GM18526 (cell line): ENCODE results near the gene F3.

ENCODE experiments used
- POLR2A ChIP-seq: IDR thresholded peaks from 3 replicates; pipeline ENCODE4 v1.6.1; 2011; ENCODE audit not compliant: insufficient read length; ENCODE audit errors: extremely low read depth

F3 gene

DNA sequence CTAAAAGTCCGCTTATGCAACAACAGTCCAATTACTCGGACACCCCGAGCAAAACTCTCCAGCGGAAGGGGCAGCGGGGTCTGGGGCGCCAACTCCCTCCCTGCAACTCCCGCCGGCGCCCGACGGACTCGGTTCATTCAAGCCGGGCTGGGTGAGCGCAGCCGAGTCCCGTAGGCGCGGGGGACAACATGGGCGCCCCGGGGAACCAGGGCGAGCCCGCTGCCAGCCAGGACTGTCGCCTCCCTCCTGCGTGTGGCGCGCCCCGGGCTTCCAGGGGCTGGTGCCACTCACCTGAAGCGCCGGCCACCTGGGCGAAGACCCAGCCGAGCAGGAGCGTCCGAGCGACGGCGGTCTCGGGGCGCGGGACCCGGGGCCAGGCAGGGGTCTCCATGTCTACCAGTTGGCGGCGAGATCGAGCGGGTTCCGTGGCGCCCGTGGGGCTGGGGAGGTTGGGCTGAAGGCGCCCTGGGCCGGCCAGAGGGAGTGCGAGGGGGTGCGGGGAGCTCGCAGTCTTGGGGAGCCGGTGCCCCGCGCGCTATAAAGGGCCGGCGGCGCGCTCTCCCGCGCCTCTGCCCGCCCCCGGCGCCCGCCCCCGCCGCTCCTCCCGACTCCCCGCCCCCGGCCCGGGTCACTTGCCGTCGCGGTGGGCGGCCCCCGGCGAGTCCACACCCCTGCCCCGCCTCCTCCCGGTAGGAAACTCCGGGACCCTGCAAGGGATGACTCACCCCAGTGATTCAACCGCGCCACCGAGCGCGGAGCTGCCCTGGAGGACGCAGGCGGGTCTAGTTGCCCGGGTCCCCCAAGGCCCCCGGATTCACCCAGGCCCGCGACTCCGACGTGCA is at the start of gene F3:
F3 (minus strand) TSS at position 514 of the 842 bp plus-strand sequence; CDS start at position 391, 123 bp downstream.
- TF ChIP-seq POLR2A, result no peak

DNA sequence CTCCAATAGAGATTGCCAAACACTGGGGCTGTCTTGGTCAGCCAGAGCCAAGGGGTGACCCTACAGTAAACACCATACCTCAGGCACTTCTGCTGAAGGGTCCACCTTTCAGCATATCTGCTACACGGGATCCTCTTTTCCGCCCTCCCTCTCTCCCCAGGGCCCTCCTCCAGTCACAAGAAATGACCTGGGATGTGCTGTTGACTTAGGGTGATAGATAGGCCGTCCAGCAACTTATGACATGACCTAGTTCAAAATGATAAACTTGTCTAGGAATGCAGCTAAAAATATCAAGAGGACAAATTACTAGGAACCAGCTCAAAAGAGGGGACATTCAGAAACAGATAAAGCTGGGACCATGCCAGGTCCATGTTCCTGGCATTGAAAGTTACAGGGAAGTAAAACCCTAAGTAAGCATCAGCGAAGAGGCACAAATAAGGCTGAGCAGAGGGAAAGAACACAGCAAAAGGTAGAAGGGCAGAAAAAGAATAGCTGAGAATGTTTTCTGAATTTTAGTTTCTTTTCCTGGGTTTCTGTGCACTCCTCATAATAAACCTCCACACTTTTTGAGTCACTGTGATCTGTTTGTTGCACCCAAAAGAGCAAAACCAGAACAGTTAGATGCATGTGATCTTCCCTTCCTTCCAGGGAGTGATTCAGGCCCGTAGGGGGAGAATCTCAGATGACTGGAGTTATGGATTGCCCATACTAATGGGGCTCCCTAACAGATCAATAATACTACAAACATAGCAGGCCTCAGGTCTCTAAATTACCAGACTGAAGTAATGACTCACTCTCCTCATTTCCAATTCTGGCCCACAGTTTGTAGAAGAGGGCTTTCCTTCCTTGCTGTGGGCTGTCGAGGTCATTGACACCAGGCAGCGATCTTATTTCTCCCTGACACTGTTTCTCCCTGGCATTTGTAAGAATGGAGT is 48.9 kb upstream of the F3 start:
- no peak for TF ChIP-seq POLR2A

DNA sequence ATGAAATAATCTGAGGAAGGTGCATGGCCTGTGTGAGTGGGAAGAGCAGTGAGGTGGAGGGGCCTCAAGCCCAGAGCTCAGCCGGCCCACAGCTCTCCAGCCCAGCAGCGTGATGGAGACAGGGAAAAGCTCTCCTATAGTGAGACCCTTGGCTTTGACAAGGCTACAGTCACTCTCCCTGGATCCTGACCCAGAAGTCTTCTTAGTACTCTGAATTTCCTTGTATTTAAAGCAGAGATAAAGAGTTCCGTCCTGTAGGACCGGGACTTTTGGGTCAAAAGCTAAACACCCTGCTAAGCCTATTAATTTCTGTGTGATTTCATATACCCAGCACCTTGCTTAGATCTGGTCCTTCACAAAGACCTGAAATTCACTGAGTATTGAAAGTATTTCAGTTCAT is 48.2 kb upstream of the F3 start:
- TF ChIP-seq POLR2A, result no peak

GRCh38 chr1:94582565-94582964 is 41.0 kb upstream of the F3 start:
- TF ChIP-seq POLR2A, result no peak

DNA sequence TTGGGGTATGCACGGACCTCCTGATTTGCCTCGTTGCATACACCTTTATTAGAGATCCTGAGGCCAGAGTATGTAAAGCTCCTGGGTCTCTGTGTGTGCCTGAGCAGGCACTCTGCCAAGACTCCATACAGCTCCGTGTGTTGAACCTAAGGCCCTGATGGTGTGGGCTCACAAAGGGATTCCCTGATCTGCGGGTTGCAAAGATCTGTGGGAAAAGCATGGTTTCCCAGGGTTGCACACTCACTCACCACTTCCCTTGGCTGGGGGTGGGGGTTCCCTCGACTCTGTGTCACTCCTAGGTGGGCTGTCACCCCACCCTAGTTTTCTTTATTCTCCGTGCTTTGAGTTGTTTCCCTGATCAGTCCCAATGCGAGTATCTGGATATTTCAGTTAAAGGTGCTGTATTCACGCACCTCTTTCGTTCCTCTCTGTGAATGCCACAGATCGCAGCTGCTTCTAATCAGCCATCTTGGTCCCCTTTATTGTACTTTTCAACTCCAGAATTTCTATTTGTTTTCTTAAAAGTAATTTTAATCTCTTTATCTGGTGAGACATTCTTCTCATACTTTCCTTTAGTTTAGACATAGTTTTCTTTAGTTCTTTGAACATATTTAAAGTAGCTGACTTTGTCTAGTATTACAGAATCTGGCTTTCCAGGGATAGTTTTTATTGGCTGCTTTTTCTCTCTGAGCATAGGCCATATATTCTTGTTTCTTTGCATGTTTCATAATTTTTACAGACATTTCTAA is 39.0 kb upstream of the F3 start:
- TF ChIP-seq POLR2A, result no peak

- no peak for TF ChIP-seq POLR2A
Measured at GRCh38 chr1:94579876-94580294, 38.3 kb upstream of the F3 start.

- TF ChIP-seq POLR2A, result no peak
Measured at GRCh38 chr1:94578856-94579255, 37.3 kb upstream of the F3 start.

DNA sequence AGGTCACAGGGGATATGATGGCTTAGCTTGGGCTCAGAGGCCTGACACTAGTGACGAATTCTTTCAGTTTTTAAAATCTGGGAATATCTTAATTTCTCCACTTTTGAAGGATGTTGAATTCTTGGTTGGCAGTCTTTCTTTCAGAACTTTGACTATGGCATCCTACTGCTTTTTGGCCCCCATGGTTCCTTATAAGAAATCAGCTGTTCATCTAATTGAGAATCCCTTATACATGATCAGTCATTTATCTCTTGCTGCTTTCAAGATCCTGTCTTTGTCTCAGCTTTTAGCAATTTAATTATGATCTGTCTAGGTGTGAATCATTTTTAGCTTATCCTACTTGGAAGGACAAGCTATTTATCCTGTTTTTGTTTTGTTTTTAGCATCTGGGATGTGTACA is 31.2 kb upstream of the F3 start:
- TF ChIP-seq POLR2A, result no peak

DNA sequence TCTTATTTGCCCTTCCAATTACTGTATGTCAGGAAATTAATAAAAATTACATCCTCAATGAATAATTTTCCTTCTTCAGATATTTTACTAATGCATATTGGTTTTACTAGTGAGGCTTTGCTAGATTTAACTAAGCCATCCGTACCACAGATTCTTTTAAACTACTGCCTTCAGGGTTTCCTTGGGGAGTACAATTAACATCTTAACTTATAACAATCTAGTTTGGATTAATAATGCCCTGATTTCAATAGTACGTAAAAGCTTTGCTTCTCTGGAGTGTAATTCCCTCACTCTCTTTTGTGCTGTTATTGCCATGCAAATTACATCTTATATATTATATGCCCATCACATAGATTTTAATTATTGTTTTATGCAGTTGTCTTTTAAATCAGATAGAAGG is 24.3 kb upstream of the F3 start:
- no peak for TF ChIP-seq POLR2A

DNA sequence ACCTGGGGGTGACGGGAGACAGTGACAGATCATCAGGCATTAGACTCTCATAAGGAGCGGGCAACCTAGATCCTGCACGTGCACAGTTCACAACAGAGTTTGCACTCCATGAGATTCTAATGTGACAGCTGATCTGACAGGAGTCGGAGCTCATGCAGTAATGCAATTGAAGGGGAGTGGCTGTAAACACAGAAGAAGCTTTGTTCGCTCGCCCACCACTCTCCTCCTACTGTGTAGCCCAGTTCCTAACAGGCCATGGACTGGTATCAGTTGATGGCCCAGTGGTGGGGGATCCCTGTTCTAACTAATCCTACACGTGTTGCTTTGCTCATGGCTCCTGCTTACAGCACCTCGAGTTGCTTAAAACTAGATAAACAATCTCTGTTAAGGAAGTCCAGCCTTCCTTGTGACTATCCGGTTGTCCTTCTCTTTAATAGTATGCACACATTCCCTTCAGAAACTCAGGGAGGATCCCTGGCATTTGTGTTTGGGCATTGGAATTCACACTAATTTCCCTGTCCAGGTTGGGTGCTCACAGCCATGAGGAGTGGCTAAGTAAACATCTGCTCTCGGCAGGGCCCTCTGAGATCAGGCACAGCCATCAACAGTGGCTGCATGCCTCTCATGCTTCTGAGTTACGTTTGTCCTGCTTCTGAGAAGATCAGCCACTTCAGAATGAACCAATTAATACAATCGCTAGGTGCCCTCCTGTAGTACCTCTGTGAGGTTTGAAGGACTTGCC is 21.1 kb upstream of the F3 start:
- TF ChIP-seq POLR2A, result no peak

DNA sequence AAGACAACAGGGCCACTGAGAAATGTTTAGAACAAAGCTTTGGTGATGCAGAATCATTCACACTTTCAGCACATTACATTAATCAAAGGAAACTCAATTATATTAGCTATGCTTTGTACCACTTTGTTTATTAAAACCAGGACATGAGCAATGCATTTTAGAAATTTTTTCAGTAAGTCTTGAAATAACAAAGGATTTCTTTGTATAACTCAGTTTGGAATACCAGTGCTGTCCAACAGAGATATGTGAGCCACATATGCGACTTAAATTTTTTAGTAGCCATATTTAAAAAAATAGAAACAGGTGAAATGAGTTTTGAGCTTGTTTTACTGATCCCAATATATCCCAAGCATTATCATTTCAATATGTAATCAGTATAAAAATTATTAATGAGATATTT is 18.8 kb upstream of the F3 start:
- TF ChIP-seq POLR2A, result no peak

DNA sequence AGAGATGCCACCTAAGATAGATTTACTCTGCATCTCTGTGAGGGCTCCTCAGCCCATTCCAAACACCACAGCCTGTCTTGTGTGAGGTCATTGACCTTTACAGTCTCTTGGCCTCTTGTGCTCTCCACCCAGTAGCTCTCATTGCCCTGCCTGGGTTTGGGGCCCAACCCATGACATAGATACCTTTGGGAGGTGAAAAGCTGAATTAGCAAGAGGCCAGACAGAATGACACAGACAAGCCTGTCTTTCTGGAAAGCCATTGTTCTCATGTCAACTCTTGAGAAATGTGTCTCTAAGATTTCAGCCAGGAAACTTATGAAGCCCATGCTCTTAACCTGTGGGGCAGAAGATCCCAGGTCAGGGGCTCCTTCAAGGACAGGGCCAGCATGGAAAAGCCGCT is 18.4 kb upstream of the F3 start:
- no peak for TF ChIP-seq POLR2A

GRCh38 chr1:94555091-94555490 is 13.5 kb upstream of the F3 start:
- TF ChIP-seq POLR2A, result no peak

GRCh38 chr1:94554580-94554979 is 13.0 kb upstream of the F3 start:
- no peak for TF ChIP-seq POLR2A

DNA sequence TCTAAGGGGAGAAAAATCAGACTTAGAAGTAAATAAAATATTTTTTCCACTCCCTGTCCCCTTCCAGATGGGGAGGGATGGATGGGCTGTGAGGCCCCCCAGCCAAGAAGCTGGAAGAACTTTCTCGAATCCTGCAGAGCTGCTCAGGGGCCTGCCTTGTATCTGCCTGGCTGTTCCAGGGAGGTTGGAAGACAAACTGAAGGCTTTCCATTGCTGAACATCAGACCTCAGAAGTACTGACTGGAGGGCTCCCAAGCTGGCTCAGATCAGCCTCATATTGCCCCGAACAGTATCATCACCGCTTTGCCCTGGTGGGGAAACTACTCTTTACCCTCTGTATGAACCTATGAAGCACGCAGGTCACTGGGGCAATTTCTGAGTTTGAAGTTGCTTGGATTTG is 12.4 kb upstream of the F3 start:
- TF ChIP-seq POLR2A, result no peak
